ENCODE data around the gene HSPA12B. TPM values are rescaled to one million over a fixed set of nuclear protein-coding genes. Genes with fewer than 3 reads are reported as not detected.

The HSPA12B gene
- total and polyA plus RNA-seq, 2 donors (not counting 3 experiments of a cell fraction or from before 2014, with no cell fraction given) = 3.7 to 6.6 TPM

- H3K27ac ChIP-seq (ENCODE audit: insufficient read depth, low read depth, low read length) = no peak overlapping the region
- no peaks in the 10 kb centered on the region for H3K9me1 ChIP-seq (replicated peaks; ENCODE audit: control insufficient read depth, extremely low read depth, insufficient read depth, low read length)
- no peak for FAIRE-seq
- H3K9ac ChIP-seq (replicated peaks; ENCODE audit: extremely low read depth, insufficient read depth, low read length) = no peak overlapping the region
- no peak for DNase-seq (ENCODE audit: low read depth, low spot score)
- no peaks in the 10 kb centered on the region for H3K79me2 ChIP-seq (ENCODE audit: control insufficient read depth, insufficient read depth, low read length)
- H3K4me1 ChIP-seq (ENCODE audit: control insufficient read depth, extremely low read depth, insufficient read depth, low read length) = no peaks in the 10 kb centered on the region
- H3K9me3 ChIP-seq (replicated peaks; ENCODE audit: control insufficient read depth, insufficient read depth, low read length) = no peaks in the 10 kb centered on the region
- BruUV-seq (replicated peaks) = no TSS peak
- H3K4me2 ChIP-seq (ENCODE audit: insufficient read depth, low read length) = no peak overlapping the region
- no peak for TF ChIP-seq CTCF (IDR thresholded peaks at IDR 0.05; ENCODE audit: extremely low read depth in 1 of 2, insufficient read depth in 1 of 2, low read depth in 1 of 2, low read length in 2 of 2)
- TF ChIP-seq POLR2A (IDR thresholded peaks at IDR 0.05; ENCODE audit: low read depth, low read length) = no peak
- no peak for TF ChIP-seq GATA2 (IDR thresholded peaks at IDR 0.05; ENCODE audit: insufficient read depth, insufficient read length, low read depth, low read length)
- TF ChIP-seq MYC (IDR thresholded peaks at IDR 0.05; ENCODE audit: low read depth, low read length) = no peak
- TF ChIP-seq JUN (IDR thresholded peaks at IDR 0.05; ENCODE audit: borderline replicate concordance, insufficient read depth, insufficient read length, low read depth) = no peak
- TF ChIP-seq EZH2 (IDR thresholded peaks at IDR 0.05; ENCODE audit: borderline replicate concordance, low read depth, low read length, severe bottlenecking) = no peak
- no peak for TF ChIP-seq FOS (IDR thresholded peaks at IDR 0.05; ENCODE audit: borderline replicate concordance, insufficient read depth, low read length)
- no peak for TF ChIP-seq MAX (IDR thresholded peaks at IDR 0.05; ENCODE audit: insufficient read depth, insufficient read length)
- no peak for TF ChIP-seq POLR2AphosphoS5 (IDR thresholded peaks at IDR 0.05; ENCODE audit: insufficient read depth, low read depth, low read length)
- peaks cover 25 to 32% of the 10 kb centered on the region in 2 experiments for H3K27me3 ChIP-seq (ENCODE audit: control insufficient read depth in 2 of 2, insufficient read depth in 2 of 2, low read length in 2 of 2)
- H2AFZ ChIP-seq (ENCODE audit: low read depth, low read length) = no peak overlapping the region
- no peak overlapping the region for H3K4me3 ChIP-seq (replicated peaks in 1 of 3; ENCODE audit: insufficient read depth in 1 of 3, low read depth in 1 of 3, low read length in 3 of 3)
- no peaks in the 10 kb centered on the region for H3K36me3 ChIP-seq (ENCODE audit: control insufficient read depth in 2 of 2, extremely low read depth in 1 of 2, insufficient read depth in 2 of 2, low read length in 2 of 2)
- dilution Hi-C loops (cut with MboI; ENCODE audit: extremely low pct_ligation_motif_present, low sequenced_read_pairs) (no loop called here), intact Hi-C loops (cut with micrococcal nuclease) (no loop called here)
- ChIA-PET CTCF (interaction anchor here (1.6 to 6.1 kb wide), 5 partner anchors 9 to 82 kb away, joined by 6 to 26 read pairs (median 16); no protein-coding TSS in a partner anchor), POLR2A (no interaction called here)
- no peaks in the 10 kb centered on the region for H4K20me1 ChIP-seq (replicated peaks; ENCODE audit: control insufficient read depth, extremely low read depth, insufficient read depth, low read length)
Observed at GRCh38 chr20:3686421-3686820, 46.1 kb upstream of the HSPA12B start.
